Fibroblast of the aortic adventitia (primary cell): ENCODE measurements around the gene NRXN2. TPM values are rescaled to one million over a fixed set of nuclear protein-coding genes. Genes with fewer than 3 reads are reported as not detected.

ENCODE experiments used
- DNase-seq: peaks from one replicate; pipeline ENCODE4 v3.0.0-alpha.2; 2010; ENCODE audit warnings: low read depth
- H3K4me3 ChIP-seq: 2 replicates; pipeline ENCODE4 v1.5.1; 2011; ENCODE audit warnings: low read depth, mild to moderate bottlenecking, control low read depth, low read length, moderate library complexity
- total RNA-seq: library from RNA; depleted of rRNA; stranded (reverse); fragments of >200 nt; gene quantifications from 2 replicates; pipeline ENCODE4 v1.2.3, GENCODE V29; 2012; ENCODE audit warnings: low replicate concordance
- TF ChIP-seq, protein P1 (sequence below): IDR thresholded peaks from 2 replicates; pipeline ENCODE4 v1.5.1; 2011; ENCODE audit warnings: mild to moderate bottlenecking, low read length, control low read depth, inconsistent platforms; ENCODE audit not compliant: insufficient read depth

Gene NRXN2
- total RNA-seq, 1 donor: 3.3 TPM

DNA sequence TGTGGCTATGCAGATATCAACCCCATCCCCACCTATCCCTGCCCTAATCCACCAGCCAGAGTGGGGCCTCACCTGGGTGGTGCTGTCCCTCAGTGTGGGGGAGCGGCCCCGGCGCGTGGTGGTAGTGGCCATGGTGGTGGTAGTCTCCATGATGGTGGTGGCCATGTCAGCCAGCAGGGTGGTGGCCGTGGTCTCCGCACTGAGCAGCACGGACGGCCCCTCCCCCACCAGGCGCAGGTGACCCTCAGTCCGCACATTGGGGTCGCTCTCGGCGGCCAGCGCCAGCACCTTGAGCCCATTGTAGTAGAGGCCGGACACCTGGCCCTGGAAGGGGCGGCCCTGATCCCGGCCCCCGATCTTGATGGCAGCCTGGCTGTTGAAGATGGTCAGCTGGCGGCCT lies 100.3 kb downstream of the NRXN2 start:
- no peak for DNase-seq
- TF ChIP-seq, protein P1, sequence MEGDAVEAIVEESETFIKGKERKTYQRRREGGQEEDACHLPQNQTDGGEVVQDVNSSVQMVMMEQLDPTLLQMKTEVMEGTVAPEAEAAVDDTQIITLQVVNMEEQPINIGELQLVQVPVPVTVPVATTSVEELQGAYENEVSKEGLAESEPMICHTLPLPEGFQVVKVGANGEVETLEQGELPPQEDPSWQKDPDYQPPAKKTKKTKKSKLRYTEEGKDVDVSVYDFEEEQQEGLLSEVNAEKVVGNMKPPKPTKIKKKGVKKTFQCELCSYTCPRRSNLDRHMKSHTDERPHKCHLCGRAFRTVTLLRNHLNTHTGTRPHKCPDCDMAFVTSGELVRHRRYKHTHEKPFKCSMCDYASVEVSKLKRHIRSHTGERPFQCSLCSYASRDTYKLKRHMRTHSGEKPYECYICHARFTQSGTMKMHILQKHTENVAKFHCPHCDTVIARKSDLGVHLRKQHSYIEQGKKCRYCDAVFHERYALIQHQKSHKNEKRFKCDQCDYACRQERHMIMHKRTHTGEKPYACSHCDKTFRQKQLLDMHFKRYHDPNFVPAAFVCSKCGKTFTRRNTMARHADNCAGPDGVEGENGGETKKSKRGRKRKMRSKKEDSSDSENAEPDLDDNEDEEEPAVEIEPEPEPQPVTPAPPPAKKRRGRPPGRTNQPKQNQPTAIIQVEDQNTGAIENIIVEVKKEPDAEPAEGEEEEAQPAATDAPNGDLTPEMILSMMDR: no peak

DNA sequence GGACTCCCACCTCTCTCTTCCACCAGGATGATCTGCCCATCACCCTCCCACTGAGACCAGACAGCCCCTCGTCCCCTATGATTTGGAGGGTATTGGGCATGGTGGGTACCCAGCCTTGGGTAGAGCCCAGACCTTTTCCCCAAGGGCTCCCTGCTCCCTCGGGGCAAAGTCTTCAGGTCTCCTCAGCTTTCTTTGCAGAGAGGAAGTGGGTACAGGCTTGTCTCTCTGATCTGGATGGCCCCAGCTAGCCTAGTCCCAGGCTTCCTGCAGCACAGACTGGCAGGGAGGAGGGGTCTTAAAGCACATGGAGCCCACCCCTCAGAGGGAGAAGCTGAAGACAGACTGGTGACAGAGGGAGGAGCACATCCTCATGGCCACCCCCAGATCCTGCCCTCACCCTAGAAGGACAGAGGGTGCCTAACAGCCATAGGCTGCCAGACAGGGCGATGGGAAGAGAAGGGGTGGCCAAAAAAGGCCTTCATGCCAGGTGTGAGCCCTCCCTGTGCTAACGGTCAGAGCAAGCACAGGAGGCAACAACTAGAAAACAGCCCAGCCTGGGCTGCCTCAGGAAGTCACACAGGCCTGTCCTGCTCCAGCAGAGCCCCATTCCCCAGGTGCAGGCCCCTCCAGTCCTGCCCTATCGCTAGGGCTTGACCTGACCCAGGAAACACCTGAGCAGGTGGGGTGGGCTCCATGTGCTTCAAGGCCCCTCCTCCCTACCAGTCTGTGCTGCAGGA lies 101.5 kb downstream of the NRXN2 start:
- TF ChIP-seq, protein P1: no peak
- H3K4me3 ChIP-seq: no peak overlapping the region
- DNase-seq: no peak

More for the DNA sequence above, 100.3 kb downstream of the NRXN2 start:
- no peak overlapping the region for H3K4me3 ChIP-seq

DNA sequence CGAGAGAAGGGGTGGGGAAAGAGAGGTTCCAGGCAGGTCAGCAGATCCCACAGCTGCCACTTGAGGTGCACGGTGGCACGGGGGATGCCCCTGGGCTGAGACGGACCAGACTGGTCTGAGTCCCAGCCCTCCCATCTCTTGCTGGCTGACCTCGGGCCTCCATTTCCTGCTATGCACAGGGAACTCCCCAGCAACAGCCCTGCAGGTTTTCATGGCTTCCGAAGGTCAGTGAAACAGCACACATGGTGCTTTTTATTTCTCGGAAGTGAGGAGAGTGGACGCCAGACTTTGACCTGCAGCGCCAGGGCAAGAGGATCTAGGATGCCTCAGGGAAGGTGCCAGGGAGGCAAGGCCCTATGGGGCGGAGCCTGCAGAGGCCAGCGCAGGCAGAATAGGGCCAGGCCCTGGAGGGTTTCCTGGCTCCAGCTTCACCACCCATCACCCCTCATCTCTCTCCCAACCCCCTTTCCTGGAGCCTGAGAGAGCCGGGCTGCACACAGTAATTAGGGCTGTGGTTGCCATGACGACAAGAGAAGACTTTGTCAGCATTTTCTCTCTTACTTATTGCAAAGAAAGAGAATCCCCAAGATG lies 102.5 kb downstream of the NRXN2 start:
- no peak overlapping the region for H3K4me3 ChIP-seq
- peak; percentile 13 for DNase-seq
- TF ChIP-seq, protein P1: no peak

DNA sequence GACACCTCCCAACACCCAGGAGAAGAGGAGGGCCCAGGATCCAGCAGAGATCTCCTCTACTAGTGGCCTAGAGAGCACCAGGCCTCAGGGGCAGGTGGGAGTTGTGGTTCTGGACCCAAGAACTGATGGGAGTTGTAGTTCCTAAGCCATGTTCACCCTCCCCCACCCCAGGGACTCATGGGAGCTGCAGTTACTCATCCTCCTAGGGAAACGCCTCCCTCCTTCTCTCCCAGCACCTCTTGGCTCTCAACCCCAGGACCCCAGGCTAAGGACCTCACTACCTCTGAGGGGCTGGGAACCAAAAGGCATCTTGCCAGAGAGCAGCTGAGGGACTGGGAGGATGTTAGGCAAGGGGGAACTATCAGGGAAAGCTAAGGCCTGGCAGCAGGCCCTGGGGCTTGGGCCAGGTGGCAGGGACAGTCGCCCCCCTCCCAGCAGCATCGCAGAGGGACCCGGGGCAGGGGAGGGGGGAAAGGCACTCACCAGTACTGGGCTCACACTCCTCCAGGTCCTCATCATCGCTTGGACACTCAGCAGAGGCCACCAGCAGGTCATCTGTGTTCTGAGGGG lies 103.1 kb downstream of the NRXN2 start:
- no peak overlapping the region for H3K4me3 ChIP-seq

DNA sequence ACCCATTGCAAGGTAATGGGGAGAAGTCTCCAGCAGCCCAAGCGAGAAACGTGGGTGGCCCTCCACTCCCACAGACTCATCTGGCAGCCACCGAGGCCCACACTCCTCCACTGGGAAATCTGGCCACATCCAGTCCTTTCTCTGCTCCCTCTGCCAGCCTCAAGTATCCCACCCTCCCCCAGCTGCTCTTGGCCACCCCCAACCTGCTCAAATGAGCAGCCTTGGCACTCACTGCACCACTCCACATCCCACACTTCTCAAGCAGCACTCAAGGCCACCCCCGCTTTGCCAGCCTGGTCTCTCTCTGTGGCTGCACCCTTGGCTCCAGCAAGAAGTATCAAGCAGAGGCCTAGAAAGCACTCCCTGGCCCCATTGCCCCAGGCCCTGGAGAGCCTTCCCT lies 103.8 kb downstream of the NRXN2 start:
- TF ChIP-seq, protein P1: no peak
- no peak overlapping the region for H3K4me3 ChIP-seq
- DNase-seq: no peak

More for the DNA sequence above, 103.1 kb downstream of the NRXN2 start:
- TF ChIP-seq, protein P1: no peak
- DNase-seq: peak; percentile 71

DNA sequence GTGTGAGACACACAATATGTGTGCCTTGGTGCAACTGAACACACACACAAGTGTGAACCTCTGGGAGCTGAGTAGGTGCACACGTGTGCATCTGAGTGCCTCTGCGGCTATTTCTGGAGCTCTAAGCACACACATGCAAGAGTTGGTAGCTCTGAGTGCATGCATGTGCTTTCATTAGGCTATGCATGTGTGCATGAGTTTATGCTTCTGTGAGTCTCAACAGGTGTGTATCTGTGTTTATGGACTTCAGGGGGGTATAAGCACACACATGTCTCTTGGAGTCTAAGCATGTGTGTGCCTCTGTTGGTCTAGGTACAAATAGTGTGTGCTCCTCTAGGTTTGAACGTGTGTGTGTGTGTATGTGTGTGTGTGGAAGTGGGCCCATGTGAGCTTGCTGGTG lies 106.2 kb downstream of the NRXN2 start:
- TF ChIP-seq, protein P1: no peak
- no peak overlapping the region for H3K4me3 ChIP-seq
- DNase-seq: no peak
